ENCODE measurements around the gene TMEM63B.
"Not testable (repeated sequence)": the region's sequence is repeated elsewhere in the genome, so short reads cannot be mapped to it uniquely, and the experiment has no call there.

TMEM63B gene

GRCh38 chr6:44172731-44173500, 45.6 kb downstream of the TMEM63B start:
- DNase-seq = no peak

DNA sequence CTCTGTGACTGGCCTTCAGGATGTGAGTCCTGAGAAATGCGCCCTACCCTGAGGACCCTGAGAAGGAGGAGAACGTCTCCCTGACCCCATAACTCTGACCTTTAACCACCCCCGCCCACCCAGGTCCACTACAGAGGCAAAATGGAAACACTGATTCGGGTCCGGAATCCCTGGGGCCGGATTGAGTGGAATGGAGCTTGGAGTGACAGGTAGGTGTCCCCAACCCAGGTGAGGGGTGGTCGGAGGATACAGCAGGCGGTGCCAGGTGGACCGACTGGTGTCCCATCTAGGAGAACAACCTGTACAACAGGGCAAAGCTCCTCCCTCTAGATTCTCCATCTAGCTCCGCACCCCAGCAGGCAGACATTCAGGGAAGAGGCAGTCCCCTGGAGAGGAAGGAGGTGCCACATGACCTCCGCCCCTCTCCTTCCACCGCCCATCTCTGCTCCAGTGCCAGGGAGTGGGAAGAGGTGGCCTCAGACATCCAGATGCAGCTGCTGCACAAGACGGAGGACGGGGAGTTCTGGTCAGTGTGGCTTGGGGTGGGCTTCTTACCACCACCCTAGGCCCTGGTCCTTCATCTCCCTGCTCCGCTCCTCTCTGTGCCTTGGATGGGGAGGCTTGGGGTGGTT, 48.9 kb downstream of the TMEM63B start:
- DNase-seq = no peak

DNA sequence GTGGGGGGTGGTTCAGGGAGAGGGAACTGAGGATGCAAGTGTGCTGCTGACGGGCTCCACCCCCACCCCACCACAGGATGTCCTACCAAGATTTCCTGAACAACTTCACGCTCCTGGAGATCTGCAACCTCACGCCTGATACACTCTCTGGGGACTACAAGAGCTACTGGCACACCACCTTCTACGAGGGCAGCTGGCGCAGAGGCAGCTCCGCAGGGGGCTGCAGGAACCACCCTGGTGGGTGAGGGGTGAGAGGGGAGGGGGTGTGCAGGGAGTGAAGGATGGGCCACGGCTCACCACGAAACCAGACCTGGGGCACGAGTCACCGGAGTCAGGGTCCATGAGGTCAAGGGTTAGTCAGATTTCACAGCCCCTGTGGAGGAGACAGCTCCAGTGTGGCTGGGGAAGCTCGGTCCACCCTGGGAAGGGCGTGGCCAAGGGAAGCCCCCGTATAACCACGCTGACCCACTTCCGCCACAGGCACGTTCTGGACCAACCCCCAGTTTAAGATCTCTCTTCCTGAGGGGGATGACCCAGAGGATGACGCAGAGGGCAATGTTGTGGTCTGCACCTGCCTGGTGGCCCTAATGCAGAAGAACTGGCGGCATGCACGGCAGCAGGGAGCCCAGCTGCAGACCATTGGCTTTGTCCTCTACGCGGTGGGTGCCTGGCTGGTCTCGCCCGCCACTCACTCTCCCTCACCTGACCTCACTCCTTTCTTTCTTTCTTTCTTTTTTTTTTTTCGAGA, 49.6 kb downstream of the TMEM63B start:
- DNase-seq = no peak

- DNase-seq = no peak
These were observed 50.5 kb downstream of the TMEM63B start for GRCh38 chr6:44177691-44178423.

- DNase-seq = no peak
These were observed 51.2 kb downstream of the TMEM63B start for GRCh38 chr6:44178424-44179071.

DNA sequence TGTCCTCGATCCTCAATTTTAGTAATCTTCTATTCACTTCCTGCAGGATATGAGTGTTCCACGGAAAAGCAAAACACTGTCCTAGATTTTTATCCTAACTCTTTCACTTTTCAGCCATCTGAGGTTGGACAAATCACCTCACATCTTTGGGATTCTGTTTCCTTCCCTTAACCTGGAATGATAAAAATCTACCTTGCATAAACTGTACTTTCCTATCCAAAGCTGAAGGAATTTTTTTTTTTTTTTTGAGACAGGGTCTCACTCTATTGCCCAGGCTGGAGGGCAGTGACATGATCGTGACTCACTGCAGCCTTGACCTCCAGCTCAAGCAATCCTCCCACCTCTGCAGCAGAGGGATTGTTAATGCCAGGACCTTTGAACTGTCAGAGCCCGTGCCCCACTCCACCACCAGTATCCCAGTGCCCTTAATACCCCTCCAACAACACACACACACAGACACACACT, 51.8 kb downstream of the TMEM63B start:
- DNase-seq = no peak

- no peak for DNase-seq
These were observed 52.3 kb downstream of the TMEM63B start for GRCh38 chr6:44179648-44180047.

DNA sequence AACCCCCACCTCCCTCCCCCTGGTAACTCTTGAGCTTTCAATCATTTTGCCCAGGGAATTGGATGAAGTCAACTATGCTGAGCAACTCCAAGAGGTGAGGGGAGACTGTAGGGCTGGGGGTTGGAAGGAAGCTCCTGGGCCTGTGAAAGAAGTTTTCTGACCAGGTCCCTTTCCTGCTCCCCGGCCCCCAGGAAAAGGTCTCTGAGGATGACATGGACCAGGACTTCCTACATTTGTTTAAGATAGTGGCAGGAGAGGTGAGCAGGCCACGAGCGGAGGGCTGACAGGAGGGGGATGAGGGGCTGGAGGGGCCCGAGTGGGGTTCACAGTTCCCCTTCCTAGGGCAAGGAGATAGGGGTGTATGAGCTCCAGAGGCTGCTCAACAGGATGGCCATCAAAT, 53.1 kb downstream of the TMEM63B start:
- no peak for DNase-seq

- DNase-seq = no peak
These were observed 53.5 kb downstream of the TMEM63B start for GRCh38 chr6:44180886-44181285.

GRCh38 chr6:44181784-44182183, 54.4 kb downstream of the TMEM63B start:
- DNase-seq = not testable (repeated sequence)

- no peak for DNase-seq
These were observed 55.6 kb downstream of the TMEM63B start for GRCh38 chr6:44182911-44183390.

DNA sequence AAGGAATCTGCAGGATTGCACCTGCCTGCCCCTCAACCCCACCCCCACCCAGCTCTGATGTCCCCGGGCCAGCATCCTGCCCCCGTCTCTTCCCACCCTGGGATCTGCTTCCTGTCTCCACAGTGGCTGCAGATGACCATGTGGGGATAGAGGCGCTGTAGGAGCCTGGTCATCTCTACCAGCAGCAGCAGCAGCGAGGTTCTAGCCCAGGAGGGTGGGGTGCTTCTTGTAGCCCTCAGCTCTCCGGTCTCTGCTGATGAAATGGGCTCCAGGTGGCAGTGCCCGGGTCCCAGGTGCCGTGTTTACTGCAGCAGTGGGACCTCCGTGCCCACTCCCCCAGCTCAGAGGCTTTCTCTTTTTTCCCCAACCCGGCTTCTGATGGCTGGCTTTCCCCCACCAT, 56.4 kb downstream of the TMEM63B start:
- DNase-seq = no peak

GRCh38 chr6:44185356-44185755, 58.0 kb downstream of the TMEM63B start:
- not testable (repeated sequence) for DNase-seq

- DNase-seq = no peak
These were observed 58.7 kb downstream of the TMEM63B start for GRCh38 chr6:44185953-44186634.

DNA sequence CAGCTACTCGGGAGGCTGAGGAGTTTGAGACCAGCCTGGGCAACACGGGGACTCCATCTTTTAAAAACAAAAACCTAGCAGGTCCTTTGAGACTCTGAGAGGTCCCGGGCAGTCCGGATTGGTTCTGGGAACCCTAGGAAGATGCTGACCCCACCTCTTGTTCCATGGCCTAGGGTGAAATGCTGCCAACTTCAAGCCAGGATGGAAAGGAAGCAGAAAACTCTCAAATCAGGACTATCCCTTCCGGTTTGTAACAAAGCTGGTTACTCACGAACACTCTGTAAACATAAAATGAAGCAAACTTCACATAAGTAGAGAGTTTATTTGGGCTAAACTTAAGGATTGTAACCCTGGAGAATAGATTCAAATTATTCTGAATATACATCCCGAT, 59.3 kb downstream of the TMEM63B start:
- DNase-seq = no peak

- DNase-seq = no peak
These were observed 61.5 kb downstream of the TMEM63B start for GRCh38 chr6:44188819-44189218.

GRCh38 chr6:44189257-44189656, 61.9 kb downstream of the TMEM63B start:
- no peak for DNase-seq

GRCh38 chr6:44190715-44191114, 63.4 kb downstream of the TMEM63B start:
- no peak for DNase-seq

DNA sequence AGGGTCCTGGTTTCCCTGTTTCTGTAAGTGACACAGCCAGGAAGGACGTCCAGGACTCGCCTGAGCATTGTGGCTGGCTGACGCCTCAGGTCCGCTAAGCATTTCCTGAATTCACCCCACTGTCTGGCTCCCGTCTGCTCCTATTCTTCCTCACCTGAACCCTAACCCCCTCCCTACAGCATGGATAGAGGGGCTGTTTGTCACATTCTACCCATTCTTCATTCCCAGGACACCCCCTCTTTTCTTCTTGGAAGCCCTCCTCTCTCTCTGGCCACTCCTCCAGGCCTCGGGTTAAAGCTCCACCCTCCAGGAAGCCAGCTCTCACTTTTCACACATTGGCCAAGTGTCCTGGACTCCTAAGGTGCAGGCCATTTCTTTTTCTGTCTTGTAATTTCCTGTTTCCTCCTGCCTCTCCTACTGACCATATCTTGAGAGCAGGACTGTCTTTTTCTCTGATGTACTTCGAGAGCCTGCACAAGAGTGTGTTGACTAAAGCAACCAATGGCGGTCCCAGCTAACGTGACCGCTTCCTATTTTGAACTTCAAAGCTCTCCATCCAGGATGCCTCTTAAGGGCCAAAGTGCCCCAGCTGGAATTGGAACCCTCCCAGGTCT, 65.2 kb downstream of the TMEM63B start:
- no peak for DNase-seq

GRCh38 chr6:44193307-44193910, 66.1 kb downstream of the TMEM63B start:
- no peak for DNase-seq

GRCh38 chr6:44194326-44194725, 67.0 kb downstream of the TMEM63B start:
- DNase-seq = no peak

All from NCI-H1048 (cell line).